ENCODE measurements around the gene SOWAHC.

The SOWAHC gene

GRCh38 chr2:109631741-109632140, 17.6 kb downstream of the SOWAHC start:
- Histone ChIP-seq H3K9me3 (no peaks in the 10 kb centered on the region), H3K4me1 (no peaks in the 10 kb centered on the region), H3K4me3 (ENCODE audit: low read depth, low read length) (no peak overlapping the region), H3K27me3 (no peaks in the 10 kb centered on the region), H3K36me3 (no peaks in the 10 kb centered on the region)
- no peak for DNase-seq
- TF ChIP-seq CTCF (IDR thresholded peaks at IDR 0.05; ENCODE audit: low read depth, low read length): no peak

GRCh38 chr2:109632158-109632789, 18.1 kb downstream of the SOWAHC start:
- H3K9me3 ChIP-seq: no peaks in the 10 kb centered on the region
- TF ChIP-seq CTCF (IDR thresholded peaks at IDR 0.05; ENCODE audit: low read depth, low read length): no peak
- no peak overlapping the region for H3K4me3 ChIP-seq (ENCODE audit: low read depth, low read length)
- DNase-seq: no peak
- H3K36me3 ChIP-seq: no peaks in the 10 kb centered on the region
- no peaks in the 10 kb centered on the region for H3K4me1 ChIP-seq
- H3K27me3 ChIP-seq: no peaks in the 10 kb centered on the region

GRCh38 chr2:109633284-109633961, 19.3 kb downstream of the SOWAHC start:
- no peak for DNase-seq
- TF ChIP-seq CTCF (IDR thresholded peaks at IDR 0.05; ENCODE audit: low read depth, low read length): no peak
- no peaks in the 10 kb centered on the region for H3K36me3 ChIP-seq
- no peaks in the 10 kb centered on the region for H3K27me3 ChIP-seq
- no peak overlapping the region for H3K4me3 ChIP-seq (ENCODE audit: low read depth, low read length)
- no peaks in the 10 kb centered on the region for H3K4me1 ChIP-seq
- no peaks in the 10 kb centered on the region for H3K9me3 ChIP-seq

GRCh38 chr2:109635426-109636304, 21.5 kb downstream of the SOWAHC start:
- TF ChIP-seq CTCF (IDR thresholded peaks at IDR 0.05; ENCODE audit: low read depth, low read length): no peak
- Histone ChIP-seq H3K9me3 (no peaks in the 10 kb centered on the region), H3K4me1 (no peaks in the 10 kb centered on the region), H3K27me3 (no peaks in the 10 kb centered on the region), H3K36me3 (no peaks in the 10 kb centered on the region), H3K4me3 (ENCODE audit: low read depth, low read length) (no peak overlapping the region)
- DNase-seq: no peak

- no peak for TF ChIP-seq CTCF (IDR thresholded peaks at IDR 0.05; ENCODE audit: low read depth, low read length)
- no peaks in the 10 kb centered on the region for H3K4me1 ChIP-seq
- H3K9me3 ChIP-seq: no peaks in the 10 kb centered on the region
- H3K4me3 ChIP-seq (ENCODE audit: low read depth, low read length): no peak overlapping the region
- no peaks in the 10 kb centered on the region for H3K36me3 ChIP-seq
- no peaks in the 10 kb centered on the region for H3K27me3 ChIP-seq
- no peak for DNase-seq
These were observed 22.2 kb downstream of the SOWAHC start for GRCh38 chr2:109636317-109636716.

Data from BE2C (cell line).